Measurements from ENCODE around the gene PGM5.

DNA sequence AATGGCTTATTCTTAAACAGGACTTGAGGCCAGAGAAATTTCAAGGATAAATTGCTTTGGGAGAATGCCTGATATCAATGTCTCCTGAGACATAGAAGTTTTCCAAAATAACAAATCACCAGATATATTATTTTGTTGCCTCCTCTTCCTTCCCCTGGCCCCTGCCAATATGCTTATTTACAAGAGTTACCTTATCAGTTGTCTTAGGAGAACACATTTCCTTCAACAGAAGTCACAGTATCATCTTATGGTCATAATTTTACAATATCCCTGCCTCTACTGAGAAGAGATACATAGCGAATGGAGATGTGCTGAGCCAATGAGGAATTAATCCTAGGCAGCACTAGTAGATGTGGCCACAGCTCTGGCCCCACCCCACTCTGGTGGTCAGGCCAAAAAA, 141.2 kb downstream of the PGM5 start:
- TF ChIP-seq, protein P1, sequence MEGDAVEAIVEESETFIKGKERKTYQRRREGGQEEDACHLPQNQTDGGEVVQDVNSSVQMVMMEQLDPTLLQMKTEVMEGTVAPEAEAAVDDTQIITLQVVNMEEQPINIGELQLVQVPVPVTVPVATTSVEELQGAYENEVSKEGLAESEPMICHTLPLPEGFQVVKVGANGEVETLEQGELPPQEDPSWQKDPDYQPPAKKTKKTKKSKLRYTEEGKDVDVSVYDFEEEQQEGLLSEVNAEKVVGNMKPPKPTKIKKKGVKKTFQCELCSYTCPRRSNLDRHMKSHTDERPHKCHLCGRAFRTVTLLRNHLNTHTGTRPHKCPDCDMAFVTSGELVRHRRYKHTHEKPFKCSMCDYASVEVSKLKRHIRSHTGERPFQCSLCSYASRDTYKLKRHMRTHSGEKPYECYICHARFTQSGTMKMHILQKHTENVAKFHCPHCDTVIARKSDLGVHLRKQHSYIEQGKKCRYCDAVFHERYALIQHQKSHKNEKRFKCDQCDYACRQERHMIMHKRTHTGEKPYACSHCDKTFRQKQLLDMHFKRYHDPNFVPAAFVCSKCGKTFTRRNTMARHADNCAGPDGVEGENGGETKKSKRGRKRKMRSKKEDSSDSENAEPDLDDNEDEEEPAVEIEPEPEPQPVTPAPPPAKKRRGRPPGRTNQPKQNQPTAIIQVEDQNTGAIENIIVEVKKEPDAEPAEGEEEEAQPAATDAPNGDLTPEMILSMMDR (IDR thresholded peaks at IDR 0.05) = no peak
- no peak for TF ChIP-seq POLR2AphosphoS5 (IDR thresholded peaks at IDR 0.05)
- TF ChIP-seq POLR2A (IDR thresholded peaks at IDR 0.05) = no peak

All from gastroesophageal sphincter (tissue), 3 donors.